Left lung (tissue), 10 donors: ENCODE measurements around the gene ADAP1. TPM values are rescaled to one million over a fixed set of nuclear protein-coding genes. Genes with fewer than 3 reads are reported as not detected.

ENCODE experiments used
- ATAC-seq: fragments of 200-7000 bp; cut with Tn5 transposase; one replicate; pipeline ENCODE4 v1.9.1; 2020; ENCODE audit warnings: moderate library complexity
- DNase-seq, 4 donors: peaks; one replicate each; pipeline ENCODE4 v3.0.0-alpha.2; 2013 to 2020
- H3K27ac ChIP-seq, 2 donors: fragments of 200-600 bp; sonication (generic) in 1 of 2; one replicate each; pipeline versions ENCODE4 v1.5.0 to v1.8.0; 2020 to 2021
- H3K27me3 ChIP-seq, 2 donors: fragments of 200-600 bp; sonication (generic) in 1 of 2; one replicate each; pipeline versions ENCODE4 v1.5.0 to v1.8.0; 2020 to 2021
- H3K36me3 ChIP-seq, 2 donors: fragments of 200-600 bp; sonication (generic) in 1 of 2; one replicate each; pipeline versions ENCODE4 v1.5.0 to v1.8.0; 2020 to 2021
- H3K4me1 ChIP-seq, 2 donors: fragments of 200-600 bp; one replicate each; pipeline ENCODE4 v1.8.0; 2021
- H3K4me3 ChIP-seq, 2 donors: fragments of 200-600 bp; sonication (generic) in 1 of 2; one replicate each; pipeline versions ENCODE4 v1.5.0 to v1.8.0; 2020 to 2021; ENCODE audit warnings: mild to moderate bottlenecking in 1 of 2
- H3K9me3 ChIP-seq, 2 donors: fragments of 200-600 bp; sonication (generic) in 1 of 2; one replicate each; pipeline versions ENCODE4 v1.5.0 to v1.8.0; 2020 to 2021
- intact Hi-C, 2 donors: fragments of 100-400 bp; cut with DNase I; formaldehyde crosslinking; loops; one replicate each; pipeline versions ENCODE4 v1.11.2 to v1.14.2; 2022
- polyA plus RNA-seq, 6 donors: library from polyadenylated mRNA; unstranded; fragments of 120-200 nt; gene quantifications; one replicate each; pipeline ENCODE4 v1.2.1, GENCODE V29; 2013; ENCODE audit not compliant: insufficient read length in 6 of 6
- total RNA-seq, 2 donors: library from RNA; stranded (reverse); fragmentation: NEBNext Ultra II Directional; extraction: Animal tissue kit (Norgen Biotek cat#: 25700); gene quantifications; one replicate each; pipeline ENCODE4 v1.2.1, GENCODE V29; 2021
- TF ChIP-seq, protein P1 (sequence below), 2 donors: fragments of 200-600 bp; sonication (generic) in 1 of 2; IDR thresholded peaks; one replicate each; pipeline versions ENCODE4 v1.5.0 to v1.8.0; 2021; ENCODE audit warnings: antibody characterized with exemption in 2 of 2
- donor health status: DM: no; HTN: yes; CAD: no.
- donor health status: DM: no; HTN: no; CAD: no.

The ADAP1 gene
- total and polyA plus RNA-seq, 8 donors: 5.1 to 35.1 (median 8.5) TPM

GRCh38 chr7:863106-863505 is 91.4 kb downstream of the ADAP1 start:
- Histone ChIP-seq H3K36me3 (peaks cover 0 to 91% of the 10 kb centered on the region in 2 donors), H3K27me3 (no peaks in the 10 kb centered on the region), H3K27ac (no peak overlapping the region), H3K4me3 (no peak overlapping the region), H3K4me1 (peaks cover 0 to 6% of the 10 kb centered on the region in 2 donors), H3K9me3 (no peaks in the 10 kb centered on the region)
- TF ChIP-seq, protein P1, sequence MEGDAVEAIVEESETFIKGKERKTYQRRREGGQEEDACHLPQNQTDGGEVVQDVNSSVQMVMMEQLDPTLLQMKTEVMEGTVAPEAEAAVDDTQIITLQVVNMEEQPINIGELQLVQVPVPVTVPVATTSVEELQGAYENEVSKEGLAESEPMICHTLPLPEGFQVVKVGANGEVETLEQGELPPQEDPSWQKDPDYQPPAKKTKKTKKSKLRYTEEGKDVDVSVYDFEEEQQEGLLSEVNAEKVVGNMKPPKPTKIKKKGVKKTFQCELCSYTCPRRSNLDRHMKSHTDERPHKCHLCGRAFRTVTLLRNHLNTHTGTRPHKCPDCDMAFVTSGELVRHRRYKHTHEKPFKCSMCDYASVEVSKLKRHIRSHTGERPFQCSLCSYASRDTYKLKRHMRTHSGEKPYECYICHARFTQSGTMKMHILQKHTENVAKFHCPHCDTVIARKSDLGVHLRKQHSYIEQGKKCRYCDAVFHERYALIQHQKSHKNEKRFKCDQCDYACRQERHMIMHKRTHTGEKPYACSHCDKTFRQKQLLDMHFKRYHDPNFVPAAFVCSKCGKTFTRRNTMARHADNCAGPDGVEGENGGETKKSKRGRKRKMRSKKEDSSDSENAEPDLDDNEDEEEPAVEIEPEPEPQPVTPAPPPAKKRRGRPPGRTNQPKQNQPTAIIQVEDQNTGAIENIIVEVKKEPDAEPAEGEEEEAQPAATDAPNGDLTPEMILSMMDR (IDR thresholded peaks at IDR 0.05): no peak
- intact Hi-C loops: no loop called here
- DNase-seq: peak in 1 of 4 donors; percentile 69
- ATAC-seq: no peak

DNA sequence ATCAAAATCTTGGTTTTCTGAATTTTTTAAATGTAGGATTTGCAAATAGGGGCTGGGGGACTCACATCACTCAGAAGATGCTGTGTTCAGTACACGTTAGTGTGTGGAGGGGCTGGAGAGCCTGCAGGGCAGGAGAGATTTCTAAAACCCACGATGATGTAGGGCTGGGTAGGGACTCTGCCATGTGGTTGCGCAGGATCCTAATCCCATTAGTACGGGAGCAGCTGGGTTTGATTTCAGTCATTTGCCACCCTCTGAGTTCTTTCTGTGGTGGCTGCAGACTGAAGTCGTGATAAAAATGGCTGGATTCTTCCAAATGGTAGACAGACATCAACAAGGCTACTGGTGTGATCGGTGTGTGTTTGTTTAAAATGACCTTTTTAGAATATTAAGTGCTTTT is 92.3 kb downstream of the ADAP1 start:
- Histone ChIP-seq H3K4me1 (peaks cover 0 to 2% of the 10 kb centered on the region in 2 donors), H3K27ac (no peak overlapping the region), H3K9me3 (no peaks in the 10 kb centered on the region), H3K27me3 (no peaks in the 10 kb centered on the region), H3K36me3 (peaks cover 0 to 91% of the 10 kb centered on the region in 2 donors), H3K4me3 (no peak overlapping the region)
- TF ChIP-seq, protein P1 (IDR thresholded peaks at IDR 0.05): no peak
- ATAC-seq: no peak
- intact Hi-C loops: no loop called here
- no peak for DNase-seq

GRCh38 chr7:861222-861621 is 93.3 kb downstream of the ADAP1 start:
- intact Hi-C loops: no loop called here
- Histone ChIP-seq H3K36me3 (peaks cover 0 to 93% of the 10 kb centered on the region in 2 donors), H3K27ac (no peak overlapping the region), H3K9me3 (no peaks in the 10 kb centered on the region), H3K4me3 (no peak overlapping the region), H3K27me3 (no peaks in the 10 kb centered on the region), H3K4me1 (no peaks in the 10 kb centered on the region)
- ATAC-seq: no peak
- DNase-seq: no peak
- TF ChIP-seq, protein P1 (IDR thresholded peaks at IDR 0.05): no peak

DNA sequence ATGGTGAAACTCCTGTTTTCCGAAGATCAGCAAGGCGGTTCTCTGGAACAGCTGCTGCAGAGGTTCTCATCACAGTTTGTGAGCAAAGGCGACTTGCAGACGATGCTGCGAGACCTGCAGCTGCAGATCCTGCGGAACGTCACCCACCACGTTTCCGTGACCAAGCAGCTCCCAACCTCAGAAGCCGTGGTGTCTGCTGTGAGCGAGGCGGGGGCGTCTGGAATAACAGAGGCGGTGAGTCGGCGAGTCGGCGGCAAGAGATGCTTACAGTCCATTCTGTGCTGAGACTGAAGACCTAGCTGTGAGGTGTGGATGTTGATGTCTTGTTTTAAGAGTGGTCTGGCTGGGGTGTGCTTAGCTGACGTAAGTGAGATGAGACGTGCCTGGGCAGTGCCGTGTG is 94.3 kb downstream of the ADAP1 start:
- Histone ChIP-seq H3K27me3 (no peaks in the 10 kb centered on the region), H3K4me1 (no peaks in the 10 kb centered on the region), H3K27ac (no peak overlapping the region), H3K4me3 (no peak overlapping the region), H3K9me3 (no peaks in the 10 kb centered on the region), H3K36me3 (peaks cover 0 to 93% of the 10 kb centered on the region in 2 donors)
- TF ChIP-seq, protein P1 (IDR thresholded peaks at IDR 0.05): no peak
- intact Hi-C loops: no loop called here
- no peak for ATAC-seq
- peak in 1 of 4 donors; percentile 76 for DNase-seq

- Histone ChIP-seq H3K4me3 (no peak overlapping the region), H3K27ac (no peak overlapping the region), H3K4me1 (no peaks in the 10 kb centered on the region), H3K9me3 (no peaks in the 10 kb centered on the region), H3K36me3 (peaks cover 0 to 93% of the 10 kb centered on the region in 2 donors), H3K27me3 (no peaks in the 10 kb centered on the region)
- intact Hi-C loops: no loop called here
- TF ChIP-seq, protein P1 (IDR thresholded peaks at IDR 0.05): no peak
- peak; percentile 38 for ATAC-seq
- peak in 1 of 4 donors; percentile 53 for DNase-seq
These were observed 95.0 kb downstream of the ADAP1 start for GRCh38 chr7:859359-860030.
